ENCODE data around the gene SPOCD1.
A peak's percentile ranks its signal among the peaks of the same experiment; 100 is the strongest.

SPOCD1 gene

DNA sequence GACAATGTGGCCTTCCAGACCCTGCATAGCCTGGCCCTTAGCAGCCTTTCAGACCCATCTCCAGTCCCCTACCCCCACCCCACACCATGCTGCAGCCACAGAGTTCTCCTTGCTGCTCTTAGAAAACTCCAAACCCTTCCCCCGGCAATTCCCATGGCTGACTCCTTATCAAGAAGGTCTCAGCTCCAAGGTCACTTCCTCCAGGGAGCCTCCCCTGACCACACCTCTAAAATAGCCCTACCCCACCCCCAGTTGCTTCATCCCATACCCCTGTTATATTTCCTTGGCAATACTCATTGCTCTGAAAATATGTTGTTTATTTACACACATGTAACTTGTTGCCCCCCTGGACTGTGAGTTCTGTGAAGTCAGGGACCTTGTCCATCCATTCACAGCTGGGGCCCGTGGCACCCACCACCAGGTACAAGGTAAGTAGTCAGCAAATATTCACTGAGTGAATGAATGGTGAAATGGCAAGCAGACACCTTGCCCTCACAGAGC is 47.4 kb downstream of the SPOCD1 start:
- TF ChIP-seq, protein P1, sequence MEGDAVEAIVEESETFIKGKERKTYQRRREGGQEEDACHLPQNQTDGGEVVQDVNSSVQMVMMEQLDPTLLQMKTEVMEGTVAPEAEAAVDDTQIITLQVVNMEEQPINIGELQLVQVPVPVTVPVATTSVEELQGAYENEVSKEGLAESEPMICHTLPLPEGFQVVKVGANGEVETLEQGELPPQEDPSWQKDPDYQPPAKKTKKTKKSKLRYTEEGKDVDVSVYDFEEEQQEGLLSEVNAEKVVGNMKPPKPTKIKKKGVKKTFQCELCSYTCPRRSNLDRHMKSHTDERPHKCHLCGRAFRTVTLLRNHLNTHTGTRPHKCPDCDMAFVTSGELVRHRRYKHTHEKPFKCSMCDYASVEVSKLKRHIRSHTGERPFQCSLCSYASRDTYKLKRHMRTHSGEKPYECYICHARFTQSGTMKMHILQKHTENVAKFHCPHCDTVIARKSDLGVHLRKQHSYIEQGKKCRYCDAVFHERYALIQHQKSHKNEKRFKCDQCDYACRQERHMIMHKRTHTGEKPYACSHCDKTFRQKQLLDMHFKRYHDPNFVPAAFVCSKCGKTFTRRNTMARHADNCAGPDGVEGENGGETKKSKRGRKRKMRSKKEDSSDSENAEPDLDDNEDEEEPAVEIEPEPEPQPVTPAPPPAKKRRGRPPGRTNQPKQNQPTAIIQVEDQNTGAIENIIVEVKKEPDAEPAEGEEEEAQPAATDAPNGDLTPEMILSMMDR (IDR thresholded peaks at IDR 0.05; ENCODE audit: insufficient read depth, low read length, poor library complexity, severe bottlenecking) = no peak
- Histone ChIP-seq H3K36me3 (ENCODE audit: control insufficient read depth, insufficient read depth, low read length) (no peaks in the 10 kb centered on the region), H3K4me3 (replicated peaks; ENCODE audit: low read depth, low read length) (no peak overlapping the region), H3K27me3 (replicated peaks; ENCODE audit: control insufficient read depth, insufficient read depth, low read length) (peaks cover 3% of the 10 kb centered on the region)
- no peak for DNase-seq (ENCODE audit: extremely low read depth, insufficient read length)

DNA sequence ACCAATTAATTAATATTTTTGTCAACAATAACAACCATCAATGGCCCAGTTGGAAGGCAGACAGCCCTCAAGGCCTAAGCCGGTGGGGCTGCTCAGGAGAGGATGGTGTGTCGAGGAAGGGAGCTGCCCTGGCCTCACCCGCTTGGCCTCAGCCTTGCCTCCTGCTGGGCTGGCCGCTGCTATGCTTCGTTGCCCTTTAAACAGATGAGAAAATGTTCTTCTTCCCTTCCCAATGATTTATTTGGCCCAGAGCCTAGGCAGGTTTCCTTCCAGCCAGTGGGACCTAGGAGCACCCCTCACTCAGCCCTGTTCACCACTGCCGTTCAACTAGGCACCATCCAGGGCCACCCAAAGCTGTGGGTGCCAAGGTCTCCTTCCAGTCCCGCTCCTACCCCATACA is 48.6 kb downstream of the SPOCD1 start:
- Histone ChIP-seq H3K27me3 (replicated peaks; ENCODE audit: control insufficient read depth, insufficient read depth, low read length) (peaks cover 3% of the 10 kb centered on the region), H3K36me3 (ENCODE audit: control insufficient read depth, insufficient read depth, low read length) (no peaks in the 10 kb centered on the region), H3K4me3 (replicated peaks; ENCODE audit: low read depth, low read length) (no peak overlapping the region)
- TF ChIP-seq, protein P1 (IDR thresholded peaks at IDR 0.05; ENCODE audit: insufficient read depth, low read length, poor library complexity, severe bottlenecking) = no peak
- no peak for DNase-seq (ENCODE audit: extremely low read depth, insufficient read length)

DNA sequence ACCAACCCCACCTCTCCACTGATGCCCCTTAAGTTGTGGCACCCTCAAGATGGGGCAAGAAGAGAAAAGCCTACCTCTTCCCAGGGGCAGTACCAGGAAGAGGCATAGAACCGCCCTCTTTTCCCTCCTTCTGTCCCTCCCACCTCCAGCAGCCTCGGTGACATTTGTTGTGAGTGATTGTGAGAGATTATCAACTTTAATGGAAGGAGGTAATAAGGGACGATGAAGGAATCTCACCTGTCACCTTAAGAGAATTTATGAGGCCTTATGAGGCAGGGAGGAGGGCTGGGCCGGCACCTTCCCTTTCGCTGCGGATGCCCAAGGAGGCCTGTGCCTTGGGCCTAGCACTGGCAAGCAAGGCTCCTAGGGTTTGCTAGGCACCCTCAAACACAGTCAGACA is 50.3 kb downstream of the SPOCD1 start:
- H3K4me3 ChIP-seq (replicated peaks; ENCODE audit: low read depth, low read length) = no peak overlapping the region
- TF ChIP-seq, protein P1 (IDR thresholded peaks at IDR 0.05; ENCODE audit: insufficient read depth, low read length, poor library complexity, severe bottlenecking) = no peak
- no peak for DNase-seq (ENCODE audit: extremely low read depth, insufficient read length)
- peaks cover 3% of the 10 kb centered on the region for H3K27me3 ChIP-seq (replicated peaks; ENCODE audit: control insufficient read depth, insufficient read depth, low read length)
- H3K36me3 ChIP-seq (ENCODE audit: control insufficient read depth, insufficient read depth, low read length) = no peaks in the 10 kb centered on the region

DNA sequence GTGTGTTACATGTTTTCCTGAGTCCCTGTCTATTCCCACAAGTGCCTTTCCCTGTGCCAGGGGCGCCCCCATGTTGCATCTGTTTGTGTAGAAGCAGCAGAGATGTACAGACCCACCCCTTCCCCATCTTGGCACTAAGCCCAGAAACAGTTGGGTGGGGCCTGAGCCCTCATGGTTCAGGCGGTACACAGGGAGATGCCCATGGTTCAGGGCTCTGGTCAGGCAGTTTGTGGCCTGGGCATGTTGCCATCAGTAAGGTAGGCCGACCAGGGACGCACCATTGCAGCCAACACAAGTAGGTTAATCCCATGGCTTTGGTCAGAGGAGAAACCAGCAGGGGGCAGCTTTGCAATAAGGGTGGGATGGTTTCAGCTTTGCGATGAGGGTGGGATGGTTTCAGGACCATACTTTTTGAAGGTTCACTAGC is 50.8 kb downstream of the SPOCD1 start:
- no peaks in the 10 kb centered on the region for H3K36me3 ChIP-seq (ENCODE audit: control insufficient read depth, insufficient read depth, low read length)
- TF ChIP-seq, protein P1 (IDR thresholded peaks at IDR 0.05; ENCODE audit: insufficient read depth, low read length, poor library complexity, severe bottlenecking) = no peak
- DNase-seq (ENCODE audit: extremely low read depth, insufficient read length) = no peak
- peaks cover 3% of the 10 kb centered on the region for H3K27me3 ChIP-seq (replicated peaks; ENCODE audit: control insufficient read depth, insufficient read depth, low read length)
- no peak overlapping the region for H3K4me3 ChIP-seq (replicated peaks; ENCODE audit: low read depth, low read length)

DNA sequence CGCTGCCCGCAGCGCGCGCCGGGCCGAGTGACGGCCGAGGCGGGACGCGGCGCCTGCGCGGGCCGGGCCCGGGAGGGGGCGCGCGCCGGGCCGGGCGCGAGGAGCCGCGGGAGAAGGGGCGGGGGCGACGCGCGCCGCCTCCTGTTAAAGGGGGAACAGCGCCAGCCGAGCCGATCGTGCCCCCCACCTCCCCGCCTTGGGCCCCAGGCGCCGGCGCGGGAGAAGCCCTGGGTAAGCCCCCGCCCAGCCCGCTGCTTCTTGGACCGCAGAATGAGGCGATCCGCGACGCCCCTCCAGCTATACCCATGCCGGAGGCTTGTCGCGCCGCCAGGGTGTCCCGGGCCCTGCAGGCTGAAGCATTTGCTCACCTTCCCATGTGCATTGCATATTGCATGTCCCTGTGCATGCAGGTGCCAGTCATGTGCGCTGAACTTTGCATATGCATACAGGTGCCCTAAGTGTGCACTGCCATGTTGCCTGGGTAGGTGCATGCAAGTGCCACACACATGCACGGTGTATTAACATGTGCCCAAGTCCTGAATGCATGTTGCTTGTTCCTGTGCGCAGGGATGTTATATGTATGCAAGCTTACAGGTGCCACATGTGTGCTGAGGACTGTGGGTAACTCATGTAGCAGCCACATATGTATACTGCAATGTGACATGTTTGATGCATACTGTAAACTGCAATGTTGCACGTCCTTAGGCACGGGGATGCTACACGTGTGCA is 51.3 kb downstream of the SPOCD1 start, which contains the start of gene ADGRB2:
TSS of gene ADGRB2 (minus strand) at position 29 of the 729 bp plus-strand sequence. CDS start 7,119 bp downstream, outside the sequence.
- no peak for DNase-seq (ENCODE audit: extremely low read depth, insufficient read length)
- Histone ChIP-seq H3K4me3 (replicated peaks; ENCODE audit: low read depth, low read length) (peak within 1 kb of the TSS; percentile 39), H3K36me3 (ENCODE audit: control insufficient read depth, insufficient read depth, low read length) (no peaks in the 10 kb centered on the region), H3K27me3 (replicated peaks; ENCODE audit: control insufficient read depth, insufficient read depth, low read length) (peaks cover 3% of the 10 kb centered on the region)
- TF ChIP-seq, protein P1 (IDR thresholded peaks at IDR 0.05; ENCODE audit: insufficient read depth, low read length, poor library complexity, severe bottlenecking) = no peak

Measured in GM06990 (cell line).